ENCODE measurements around the gene PLEKHD1.

DNA sequence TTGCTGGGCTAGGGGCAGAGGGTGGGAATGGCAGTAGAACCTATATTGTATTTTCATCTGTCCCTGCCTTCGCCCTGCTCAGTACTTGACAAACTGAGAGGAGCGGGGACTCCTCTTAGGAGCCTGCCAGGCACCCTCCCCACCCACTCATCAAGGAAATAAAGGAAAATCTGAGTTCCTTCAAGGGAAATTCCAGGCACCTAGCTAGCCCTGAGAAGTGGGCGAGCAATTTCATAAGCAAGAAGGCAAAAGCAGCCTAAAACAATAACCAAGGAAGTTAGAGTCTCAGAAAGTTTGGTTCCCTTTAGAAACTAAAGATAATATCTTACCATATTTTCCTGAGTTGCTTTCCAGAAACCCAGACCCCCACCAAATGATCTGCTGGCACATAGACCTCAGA lies 10.6 kb upstream of the PLEKHD1 start:
- TF ChIP-seq, protein P1, sequence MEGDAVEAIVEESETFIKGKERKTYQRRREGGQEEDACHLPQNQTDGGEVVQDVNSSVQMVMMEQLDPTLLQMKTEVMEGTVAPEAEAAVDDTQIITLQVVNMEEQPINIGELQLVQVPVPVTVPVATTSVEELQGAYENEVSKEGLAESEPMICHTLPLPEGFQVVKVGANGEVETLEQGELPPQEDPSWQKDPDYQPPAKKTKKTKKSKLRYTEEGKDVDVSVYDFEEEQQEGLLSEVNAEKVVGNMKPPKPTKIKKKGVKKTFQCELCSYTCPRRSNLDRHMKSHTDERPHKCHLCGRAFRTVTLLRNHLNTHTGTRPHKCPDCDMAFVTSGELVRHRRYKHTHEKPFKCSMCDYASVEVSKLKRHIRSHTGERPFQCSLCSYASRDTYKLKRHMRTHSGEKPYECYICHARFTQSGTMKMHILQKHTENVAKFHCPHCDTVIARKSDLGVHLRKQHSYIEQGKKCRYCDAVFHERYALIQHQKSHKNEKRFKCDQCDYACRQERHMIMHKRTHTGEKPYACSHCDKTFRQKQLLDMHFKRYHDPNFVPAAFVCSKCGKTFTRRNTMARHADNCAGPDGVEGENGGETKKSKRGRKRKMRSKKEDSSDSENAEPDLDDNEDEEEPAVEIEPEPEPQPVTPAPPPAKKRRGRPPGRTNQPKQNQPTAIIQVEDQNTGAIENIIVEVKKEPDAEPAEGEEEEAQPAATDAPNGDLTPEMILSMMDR (IDR thresholded peaks at IDR 0.05 in 2 of 3, conservative IDR thresholded peaks at IDR 0.05 in 1 of 3; ENCODE audit: insufficient read depth in 2 of 3, low read depth in 1 of 3, low read length in 3 of 3) = no peak
- no peak for TF ChIP-seq ZFP1 (CRISPR knock-in tag; IDR thresholded peaks at IDR 0.05)
- TF ChIP-seq BRD4 (IDR thresholded peaks at IDR 0.05) = no peak
- TF ChIP-seq, protein P2, sequence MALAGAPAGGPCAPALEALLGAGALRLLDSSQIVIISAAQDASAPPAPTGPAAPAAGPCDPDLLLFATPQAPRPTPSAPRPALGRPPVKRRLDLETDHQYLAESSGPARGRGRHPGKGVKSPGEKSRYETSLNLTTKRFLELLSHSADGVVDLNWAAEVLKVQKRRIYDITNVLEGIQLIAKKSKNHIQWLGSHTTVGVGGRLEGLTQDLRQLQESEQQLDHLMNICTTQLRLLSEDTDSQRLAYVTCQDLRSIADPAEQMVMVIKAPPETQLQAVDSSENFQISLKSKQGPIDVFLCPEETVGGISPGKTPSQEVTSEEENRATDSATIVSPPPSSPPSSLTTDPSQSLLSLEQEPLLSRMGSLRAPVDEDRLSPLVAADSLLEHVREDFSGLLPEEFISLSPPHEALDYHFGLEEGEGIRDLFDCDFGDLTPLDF (CRISPR knock-in tag; IDR thresholded peaks at IDR 0.05) = no peak
- TF ChIP-seq ZNF431 (CRISPR knock-in tag; IDR thresholded peaks at IDR 0.05) = no peak
- no peak for TF ChIP-seq HDAC2 (IDR thresholded peaks at IDR 0.05)
- TF ChIP-seq, protein P3, sequence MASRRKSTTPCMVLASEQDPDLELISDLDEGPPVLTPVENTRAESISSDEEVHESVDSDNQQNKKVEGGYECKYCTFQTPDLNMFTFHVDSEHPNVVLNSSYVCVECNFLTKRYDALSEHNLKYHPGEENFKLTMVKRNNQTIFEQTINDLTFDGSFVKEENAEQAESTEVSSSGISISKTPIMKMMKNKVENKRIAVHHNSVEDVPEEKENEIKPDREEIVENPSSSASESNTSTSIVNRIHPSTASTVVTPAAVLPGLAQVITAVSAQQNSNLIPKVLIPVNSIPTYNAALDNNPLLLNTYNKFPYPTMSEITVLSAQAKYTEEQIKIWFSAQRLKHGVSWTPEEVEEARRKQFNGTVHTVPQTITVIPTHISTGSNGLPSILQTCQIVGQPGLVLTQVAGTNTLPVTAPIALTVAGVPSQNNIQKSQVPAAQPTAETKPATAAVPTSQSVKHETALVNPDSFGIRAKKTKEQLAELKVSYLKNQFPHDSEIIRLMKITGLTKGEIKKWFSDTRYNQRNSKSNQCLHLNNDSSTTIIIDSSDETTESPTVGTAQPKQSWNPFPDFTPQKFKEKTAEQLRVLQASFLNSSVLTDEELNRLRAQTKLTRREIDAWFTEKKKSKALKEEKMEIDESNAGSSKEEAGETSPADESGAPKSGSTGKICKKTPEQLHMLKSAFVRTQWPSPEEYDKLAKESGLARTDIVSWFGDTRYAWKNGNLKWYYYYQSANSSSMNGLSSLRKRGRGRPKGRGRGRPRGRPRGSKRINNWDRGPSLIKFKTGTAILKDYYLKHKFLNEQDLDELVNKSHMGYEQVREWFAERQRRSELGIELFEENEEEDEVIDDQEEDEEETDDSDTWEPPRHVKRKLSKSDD (conservative IDR thresholded peaks at IDR 0.05; ENCODE audit: low read length) = no peak
- TF ChIP-seq, protein P4, sequence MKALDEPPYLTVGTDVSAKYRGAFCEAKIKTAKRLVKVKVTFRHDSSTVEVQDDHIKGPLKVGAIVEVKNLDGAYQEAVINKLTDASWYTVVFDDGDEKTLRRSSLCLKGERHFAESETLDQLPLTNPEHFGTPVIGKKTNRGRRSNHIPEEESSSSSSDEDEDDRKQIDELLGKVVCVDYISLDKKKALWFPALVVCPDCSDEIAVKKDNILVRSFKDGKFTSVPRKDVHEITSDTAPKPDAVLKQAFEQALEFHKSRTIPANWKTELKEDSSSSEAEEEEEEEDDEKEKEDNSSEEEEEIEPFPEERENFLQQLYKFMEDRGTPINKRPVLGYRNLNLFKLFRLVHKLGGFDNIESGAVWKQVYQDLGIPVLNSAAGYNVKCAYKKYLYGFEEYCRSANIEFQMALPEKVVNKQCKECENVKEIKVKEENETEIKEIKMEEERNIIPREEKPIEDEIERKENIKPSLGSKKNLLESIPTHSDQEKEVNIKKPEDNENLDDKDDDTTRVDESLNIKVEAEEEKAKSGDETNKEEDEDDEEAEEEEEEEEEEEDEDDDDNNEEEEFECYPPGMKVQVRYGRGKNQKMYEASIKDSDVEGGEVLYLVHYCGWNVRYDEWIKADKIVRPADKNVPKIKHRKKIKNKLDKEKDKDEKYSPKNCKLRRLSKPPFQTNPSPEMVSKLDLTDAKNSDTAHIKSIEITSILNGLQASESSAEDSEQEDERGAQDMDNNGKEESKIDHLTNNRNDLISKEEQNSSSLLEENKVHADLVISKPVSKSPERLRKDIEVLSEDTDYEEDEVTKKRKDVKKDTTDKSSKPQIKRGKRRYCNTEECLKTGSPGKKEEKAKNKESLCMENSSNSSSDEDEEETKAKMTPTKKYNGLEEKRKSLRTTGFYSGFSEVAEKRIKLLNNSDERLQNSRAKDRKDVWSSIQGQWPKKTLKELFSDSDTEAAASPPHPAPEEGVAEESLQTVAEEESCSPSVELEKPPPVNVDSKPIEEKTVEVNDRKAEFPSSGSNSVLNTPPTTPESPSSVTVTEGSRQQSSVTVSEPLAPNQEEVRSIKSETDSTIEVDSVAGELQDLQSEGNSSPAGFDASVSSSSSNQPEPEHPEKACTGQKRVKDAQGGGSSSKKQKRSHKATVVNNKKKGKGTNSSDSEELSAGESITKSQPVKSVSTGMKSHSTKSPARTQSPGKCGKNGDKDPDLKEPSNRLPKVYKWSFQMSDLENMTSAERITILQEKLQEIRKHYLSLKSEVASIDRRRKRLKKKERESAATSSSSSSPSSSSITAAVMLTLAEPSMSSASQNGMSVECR (CRISPR knock-in tag; IDR thresholded peaks at IDR 0.05) = no peak
- TF ChIP-seq, protein P5, sequence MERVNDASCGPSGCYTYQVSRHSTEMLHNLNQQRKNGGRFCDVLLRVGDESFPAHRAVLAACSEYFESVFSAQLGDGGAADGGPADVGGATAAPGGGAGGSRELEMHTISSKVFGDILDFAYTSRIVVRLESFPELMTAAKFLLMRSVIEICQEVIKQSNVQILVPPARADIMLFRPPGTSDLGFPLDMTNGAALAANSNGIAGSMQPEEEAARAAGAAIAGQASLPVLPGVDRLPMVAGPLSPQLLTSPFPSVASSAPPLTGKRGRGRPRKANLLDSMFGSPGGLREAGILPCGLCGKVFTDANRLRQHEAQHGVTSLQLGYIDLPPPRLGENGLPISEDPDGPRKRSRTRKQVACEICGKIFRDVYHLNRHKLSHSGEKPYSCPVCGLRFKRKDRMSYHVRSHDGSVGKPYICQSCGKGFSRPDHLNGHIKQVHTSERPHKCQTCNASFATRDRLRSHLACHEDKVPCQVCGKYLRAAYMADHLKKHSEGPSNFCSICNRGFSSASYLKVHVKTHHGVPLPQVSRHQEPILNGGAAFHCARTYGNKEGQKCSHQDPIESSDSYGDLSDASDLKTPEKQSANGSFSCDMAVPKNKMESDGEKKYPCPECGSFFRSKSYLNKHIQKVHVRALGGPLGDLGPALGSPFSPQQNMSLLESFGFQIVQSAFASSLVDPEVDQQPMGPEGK (CRISPR knock-in tag; IDR thresholded peaks at IDR 0.05; ENCODE audit: borderline replicate concordance) = no peak
- TF ChIP-seq NFE2L1 (tag; IDR thresholded peaks at IDR 0.05; ENCODE audit: borderline replicate concordance, low read depth) = no peak
- TF ChIP-seq, protein P6, sequence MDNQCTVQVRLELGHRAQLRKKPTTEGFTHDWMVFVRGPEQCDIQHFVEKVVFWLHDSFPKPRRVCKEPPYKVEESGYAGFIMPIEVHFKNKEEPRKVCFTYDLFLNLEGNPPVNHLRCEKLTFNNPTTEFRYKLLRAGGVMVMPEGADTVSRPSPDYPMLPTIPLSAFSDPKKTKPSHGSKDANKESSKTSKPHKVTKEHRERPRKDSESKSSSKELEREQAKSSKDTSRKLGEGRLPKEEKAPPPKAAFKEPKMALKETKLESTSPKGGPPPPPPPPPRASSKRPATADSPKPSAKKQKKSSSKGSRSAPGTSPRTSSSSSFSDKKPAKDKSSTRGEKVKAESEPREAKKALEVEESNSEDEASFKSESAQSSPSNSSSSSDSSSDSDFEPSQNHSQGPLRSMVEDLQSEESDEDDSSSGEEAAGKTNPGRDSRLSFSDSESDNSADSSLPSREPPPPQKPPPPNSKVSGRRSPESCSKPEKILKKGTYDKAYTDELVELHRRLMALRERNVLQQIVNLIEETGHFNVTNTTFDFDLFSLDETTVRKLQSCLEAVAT (IDR thresholded peaks at IDR 0.05) = no peak

Measured in K562 (cell line).